Breast epithelium (tissue), 3 donors: ENCODE measurements around the gene HNF4A.

ENCODE experiments used
- CTCF ChIP-seq, 3 donors: fragments of 450-650 bp; IDR thresholded peaks; one replicate each; pipeline ENCODE4 v1.5.1; 2016 to 2017; ENCODE audit warnings: antibody characterized with exemption in 3 of 3, mild to moderate bottlenecking in 3 of 3, moderate library complexity in 3 of 3
- POLR2A ChIP-seq: fragments of 450-650 bp; IDR thresholded peaks from one replicate; pipeline ENCODE4 v1.6.1; 2016; ENCODE audit warnings: antibody characterized with exemption, mild to moderate bottlenecking, moderate library complexity
- POLR2AphosphoS5 ChIP-seq, 3 donors: sonication (generic); formaldehyde crosslinking; IDR thresholded peaks; one replicate each; pipeline ENCODE4 v1.6.1; 2017; ENCODE audit warnings: antibody characterized with exemption in 3 of 3

GRCh38 chr20:44314870-44315269, 40.6 kb upstream of the HNF4A start:
- TF ChIP-seq CTCF (IDR thresholded peaks at IDR 0.05) = no peak
- no peak for TF ChIP-seq POLR2AphosphoS5 (IDR thresholded peaks at IDR 0.05)
- TF ChIP-seq POLR2A = no peak
